Vein endothelial cell (primary cell): ENCODE results near the gene ENAH. TPM values are rescaled to one million over a fixed set of nuclear protein-coding genes. Genes with fewer than 3 reads are reported as not detected.

Source experiments
- total RNA-seq: library from RNA; depleted of rRNA; stranded (reverse); fragments of >200 nt; gene quantifications from 2 replicates; pipeline ENCODE4 v1.2.3, GENCODE V29; 2012

Gene ENAH
- 60.8 and 77.9 TPM in 2 replicates for total RNA-seq

GRCh38 chr1:225652729-225653462 lies at the start of gene ENAH:
ENAH (minus strand) TSS chr1:225653123; CDS start chr1:225652690, 433 bp downstream.

Other genes with a start within 250 kb of the ENAH start
- gene LBR, start 225.1 kb downstream of the ENAH start, total RNA-seq: 43.8 and 70.5 TPM in 2 replicates
- gene SRP9, start 124.7 kb upstream of the ENAH start, total RNA-seq: 200 and 281 TPM in 2 replicates
- gene EPHX1, start 157.0 kb upstream of the ENAH start, total RNA-seq: 22.7 and 34.6 TPM in 2 replicates
- 16.3 and 22.6 TPM in 2 replicates for gene TMEM63A, start 229.3 kb upstream of the ENAH start, total RNA-seq
- not detected in 2 replicates for gene LEFTY1, start 236.0 kb upstream of the ENAH start, total RNA-seq